Stimulated activated CD4-positive, alpha-beta T cell treated with anti-CD3 and anti-CD28 coated beads, Interleukin-1b, Interleukin-23, amount 100 ng/mL, for 24 hours (primary cell): Measurements from ENCODE around the gene BMP7.

ENCODE experiments used
- DNase-seq, 4 experiments: peaks; one replicate each; pipeline ENCODE4 v3.0.0-alpha.2; 2020; ENCODE audit warnings: low read depth in 4 of 4, low spot score in 1 of 4

BMP7 gene

DNA sequence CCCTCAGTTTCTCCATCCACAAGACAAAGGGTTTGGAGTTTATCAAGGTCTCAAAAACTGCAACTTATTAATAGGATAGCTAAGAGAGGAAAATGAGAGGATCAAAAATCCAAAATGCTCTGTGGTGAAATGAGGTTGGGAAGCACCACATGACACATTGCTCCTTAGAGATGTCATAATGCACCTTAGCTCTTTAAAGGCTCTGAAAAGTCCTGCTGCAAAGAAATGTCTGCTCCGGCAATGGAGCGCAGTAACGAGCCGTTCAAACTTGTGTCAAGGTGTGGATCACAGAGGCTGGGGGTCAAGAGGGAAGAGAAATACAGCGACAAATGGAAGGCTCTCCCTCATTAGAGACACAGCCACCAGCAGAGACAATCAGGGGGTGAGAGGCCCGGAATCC lies 53.1 kb downstream of the BMP7 start:
- no peak for DNase-seq

DNA sequence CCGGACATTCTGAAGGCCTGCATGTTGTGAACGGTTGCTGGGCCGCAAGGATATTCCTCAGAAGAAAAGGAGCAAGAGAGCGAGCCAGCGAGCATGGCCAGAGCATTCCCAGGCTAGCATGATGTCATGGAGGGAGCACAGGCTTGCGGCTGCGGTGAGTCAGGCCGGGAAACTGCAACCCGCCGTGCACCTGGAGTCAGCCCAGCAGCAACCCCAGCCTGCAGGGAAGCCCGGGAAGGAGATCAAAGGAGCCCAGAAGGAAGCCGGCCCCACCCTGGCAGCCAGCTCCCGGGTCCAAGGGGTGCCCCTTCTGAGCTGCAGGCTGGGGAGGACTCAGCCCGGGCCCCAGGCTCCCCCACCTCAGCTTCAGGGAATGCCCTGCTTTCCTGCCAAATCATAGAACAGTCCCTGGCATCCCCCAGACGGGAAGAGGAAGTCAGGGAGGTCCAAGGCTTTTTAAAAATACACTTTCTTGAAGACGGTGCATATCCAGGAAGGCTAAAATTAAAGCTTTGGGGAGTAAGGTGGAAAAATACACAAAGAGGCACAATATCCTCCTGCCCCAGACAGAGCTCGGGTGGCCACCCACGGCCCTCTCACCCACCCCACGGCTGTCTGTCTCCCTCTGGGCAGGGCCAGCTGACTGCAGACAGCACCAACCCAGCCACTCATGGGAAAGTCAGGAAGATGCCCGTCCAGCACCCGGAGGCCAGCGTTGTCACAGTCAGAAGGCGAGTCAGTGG lies 53.7 kb downstream of the BMP7 start:
- DNase-seq: no peak

DNA sequence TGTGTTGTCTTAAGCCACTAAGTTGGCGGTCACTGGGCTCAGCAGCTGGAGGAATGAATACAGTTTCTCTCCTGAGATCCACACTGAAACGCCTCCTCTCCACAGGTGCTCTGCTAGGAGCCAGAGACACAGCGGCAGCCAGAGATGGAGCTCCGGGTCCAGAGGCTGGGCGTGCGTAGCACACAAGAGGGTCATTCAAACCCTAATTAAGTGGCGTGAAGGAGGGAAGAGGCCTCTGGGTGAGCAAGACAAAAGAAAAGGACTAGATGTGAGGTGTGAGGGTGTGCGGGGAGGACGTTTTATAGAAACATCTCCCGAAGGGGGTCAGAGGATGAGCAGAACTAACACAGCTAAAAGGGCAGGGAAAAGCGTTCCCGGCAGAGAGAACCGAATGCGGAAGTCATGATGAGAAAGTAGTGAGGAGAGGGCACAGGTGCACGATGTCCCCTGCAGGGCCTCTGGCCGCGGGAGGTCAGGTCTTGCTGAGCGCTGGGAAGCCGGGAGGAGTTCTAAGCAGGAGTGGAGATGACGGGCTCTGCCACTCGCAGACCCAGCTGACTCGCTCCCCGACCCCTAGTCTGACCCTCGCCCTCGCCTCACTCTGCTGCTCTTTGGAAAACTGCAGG lies 54.4 kb downstream of the BMP7 start:
- DNase-seq: no peak

GRCh38 chr20:57211406-57211805 lies 55.0 kb downstream of the BMP7 start:
- no peak for DNase-seq

DNA sequence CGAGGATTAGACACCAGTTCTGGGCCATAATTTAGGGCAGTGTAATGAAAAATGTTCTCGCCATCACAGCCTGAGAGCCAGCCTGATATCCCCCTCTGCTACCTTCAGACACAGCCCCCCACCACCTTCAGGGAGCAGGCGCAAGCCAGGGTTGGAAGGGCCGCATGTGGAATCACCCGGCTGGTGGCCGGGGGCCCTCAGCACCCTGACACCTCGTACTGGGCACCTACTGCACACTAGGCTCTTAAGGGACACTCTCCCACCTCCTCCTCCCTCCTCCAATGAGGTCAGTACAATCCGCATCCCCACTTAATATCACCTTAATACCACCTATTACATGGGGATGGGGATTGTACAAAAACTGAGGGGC lies 55.5 kb downstream of the BMP7 start:
- DNase-seq: no peak

- no peak for DNase-seq
Measured at GRCh38 chr20:57210054-57210910, 56.2 kb downstream of the BMP7 start.

DNA sequence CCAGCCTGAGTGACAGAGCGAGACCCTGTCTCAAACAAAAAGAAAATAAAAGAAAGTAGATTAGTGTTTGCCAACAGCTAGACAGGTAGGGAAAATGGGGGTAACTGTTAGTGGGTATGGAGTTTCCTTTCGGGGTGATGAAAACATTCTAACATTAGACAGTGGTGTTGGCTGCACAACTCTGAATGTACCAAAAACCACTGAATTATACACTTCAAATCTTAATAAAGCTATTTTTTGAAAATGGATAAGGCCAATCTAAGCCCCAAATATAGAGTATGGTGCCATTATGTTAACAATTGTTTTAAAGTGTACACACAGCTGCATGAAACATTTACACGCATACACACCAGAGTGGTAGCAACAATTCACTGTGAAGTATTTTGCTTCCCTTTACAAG lies 57.0 kb downstream of the BMP7 start:
- DNase-seq: no peak

GRCh38 chr20:57208198-57208597 lies 58.2 kb downstream of the BMP7 start:
- DNase-seq: no peak

- no peak for DNase-seq
Measured at GRCh38 chr20:57207251-57207650, 59.2 kb downstream of the BMP7 start.

DNA sequence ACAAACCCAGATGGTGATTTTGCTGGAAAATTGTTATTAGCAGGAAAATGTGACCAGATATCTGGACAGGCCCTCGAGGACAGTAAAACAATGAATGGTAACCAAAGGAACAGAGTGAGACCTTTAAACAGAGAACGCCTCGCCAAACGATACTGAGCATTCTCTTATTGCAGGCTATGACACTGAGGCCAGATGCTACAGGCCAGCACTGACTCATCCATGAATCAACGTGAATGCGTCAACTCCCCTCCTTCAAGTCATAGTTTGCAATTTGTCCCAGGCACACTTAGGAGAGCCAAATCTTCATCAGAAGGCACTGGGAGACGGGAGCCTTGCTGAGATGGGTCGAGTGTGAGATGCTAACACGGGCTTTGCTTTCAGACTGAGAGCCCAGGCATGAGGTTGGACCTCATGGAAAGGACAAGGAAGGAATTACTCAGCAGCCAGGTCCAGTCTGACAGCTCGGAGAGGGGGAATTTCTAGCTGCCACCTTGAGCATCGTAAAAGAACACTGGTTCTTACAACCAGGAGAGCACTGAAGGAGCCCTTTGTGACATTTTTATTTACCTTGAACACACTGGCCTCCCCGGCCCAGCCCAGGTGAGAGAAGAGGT lies 60.7 kb downstream of the BMP7 start:
- no peak for DNase-seq

- no peak for DNase-seq
Measured at GRCh38 chr20:57203986-57204385, 62.5 kb downstream of the BMP7 start.

- no peak for DNase-seq
Measured at GRCh38 chr20:57203204-57203603, 63.2 kb downstream of the BMP7 start.

DNA sequence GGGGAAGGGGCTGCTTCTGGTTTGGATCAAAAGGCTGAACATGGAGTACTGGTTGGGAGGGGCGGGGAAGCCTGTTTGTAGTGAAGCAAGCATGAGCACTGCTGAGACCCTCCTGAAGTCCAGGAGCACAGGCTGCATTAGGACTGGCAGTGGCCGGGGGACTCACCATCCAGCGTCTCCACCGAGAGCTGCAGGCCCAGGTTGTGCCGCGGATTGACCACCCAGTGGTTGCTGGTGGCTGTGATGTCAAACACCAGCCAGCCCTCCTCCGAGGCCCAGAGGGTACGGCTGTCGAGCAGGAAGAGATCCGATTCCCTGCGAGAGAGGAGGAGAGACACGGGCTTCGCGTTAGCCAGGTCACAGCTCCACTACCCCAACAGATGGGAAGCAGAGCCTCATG lies 64.1 kb downstream of the BMP7 start:
- DNase-seq: no peak

GRCh38 chr20:57200882-57201695 lies 65.4 kb downstream of the BMP7 start:
- DNase-seq: no peak

GRCh38 chr20:57199656-57200405 lies 66.6 kb downstream of the BMP7 start:
- DNase-seq: no peak

GRCh38 chr20:57198132-57199072 lies 68.0 kb downstream of the BMP7 start:
- DNase-seq: no peak

DNA sequence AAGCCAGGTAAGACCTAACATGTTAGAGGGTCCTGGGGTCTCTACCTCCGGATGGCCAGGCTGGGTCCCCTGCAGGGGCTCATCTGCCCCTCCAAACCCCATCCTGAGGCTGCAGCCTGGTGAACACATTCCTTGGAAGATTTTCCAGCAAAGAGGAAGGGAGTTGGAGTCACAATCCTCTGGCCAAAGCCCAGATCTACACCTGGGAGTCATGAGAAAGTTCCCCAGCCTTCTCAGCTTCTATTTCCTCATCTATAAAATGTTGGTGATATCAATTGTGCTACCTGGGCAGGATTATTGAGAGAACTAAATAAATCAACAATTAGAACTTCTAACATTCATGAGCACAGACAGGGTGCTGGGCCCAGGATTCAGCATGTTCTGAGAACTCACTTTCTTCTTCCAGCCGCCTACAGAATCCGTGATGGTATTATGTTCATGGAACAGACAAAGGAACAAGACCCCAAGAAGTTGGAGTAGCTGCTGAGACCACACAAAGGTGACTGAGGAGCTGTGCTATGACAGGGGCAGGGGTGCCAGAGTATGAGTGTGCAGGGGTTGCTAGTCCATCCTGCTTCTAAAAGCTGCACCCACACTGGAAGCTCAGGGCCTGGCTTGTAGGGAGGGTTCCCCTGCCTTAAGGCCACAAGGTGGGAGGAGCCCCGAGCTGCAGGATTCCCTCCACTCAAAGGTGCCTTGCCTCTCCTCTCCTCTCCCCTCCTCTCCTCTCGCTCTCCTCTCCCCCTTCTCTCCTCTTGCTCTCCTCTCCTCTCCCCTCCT lies 68.9 kb downstream of the BMP7 start:
- DNase-seq: no peak

DNA sequence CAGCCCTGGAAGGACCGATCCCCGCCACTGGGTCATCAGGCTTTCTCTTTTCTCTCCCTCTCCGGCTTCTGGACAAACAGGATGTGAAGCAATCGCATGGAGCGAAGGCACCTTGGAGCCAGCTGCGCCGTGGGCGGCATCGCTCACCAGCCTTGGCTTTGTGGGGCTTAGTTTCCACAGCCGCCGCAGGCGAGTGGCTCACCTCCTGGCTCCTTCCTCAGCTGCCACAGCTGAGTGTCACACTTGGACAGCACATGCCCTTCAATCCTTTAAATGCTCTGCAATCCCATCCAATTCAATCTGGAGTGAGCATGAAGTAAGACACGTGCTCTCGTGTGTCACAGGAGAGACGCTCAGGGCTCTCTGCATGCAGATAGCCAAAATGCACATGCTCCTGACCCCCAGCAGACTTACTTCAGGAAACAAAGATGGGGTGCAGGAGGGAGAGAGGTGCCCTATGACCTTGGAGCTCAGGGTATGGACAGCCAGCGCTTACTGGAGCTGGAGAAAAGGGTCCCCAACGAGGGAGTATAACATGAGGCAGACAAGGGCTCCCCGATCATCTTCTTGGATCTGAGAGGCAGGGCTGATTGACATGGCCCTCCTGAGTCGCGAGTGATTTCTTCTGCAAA lies 70.9 kb downstream of the BMP7 start:
- no peak for DNase-seq
